WERI-Rb-1 (cell line): ENCODE measurements around the gene INSR.

ENCODE experiments used
- DNase-seq: peaks from one replicate; pipeline ENCODE4 v3.0.0-alpha.2; 2020
- H3K27ac ChIP-seq: fragments of 250-450 bp; sonication (Bioruptor Pico); 2 replicates; pipeline ENCODE4 v1.5.1; 2020; ENCODE audit warnings: mild to moderate bottlenecking, moderate library complexity
- H3K27me3 ChIP-seq: fragments of 250-450 bp; sonication (Bioruptor Pico); 2 replicates; pipeline ENCODE4 v1.5.1; 2021; ENCODE audit warnings: mild to moderate bottlenecking, low read depth, moderate library complexity; ENCODE audit not compliant: insufficient read depth, severe bottlenecking
- H3K36me3 ChIP-seq: fragments of 250-450 bp; sonication (Bioruptor Pico); 2 replicates; pipeline ENCODE4 v1.5.1; 2020; ENCODE audit warnings: mild to moderate bottlenecking, moderate library complexity
- H3K4me3 ChIP-seq: 2 replicates; pipeline ENCODE4 v1.5.1; 2011; ENCODE audit warnings: low read depth, mild to moderate bottlenecking, control low read depth, low read length
- H3K9me3 ChIP-seq: fragments of 250-450 bp; sonication (Bioruptor Pico); 2 replicates; pipeline ENCODE4 v1.5.1; 2021; ENCODE audit warnings: mild to moderate bottlenecking, moderate library complexity; ENCODE audit not compliant: severe bottlenecking
- CTCF ChIP-seq: IDR thresholded peaks from 2 replicates; pipeline ENCODE4 v1.5.1; 2011; ENCODE audit warnings: low read depth, mild to moderate bottlenecking, control low read depth, inconsistent platforms, low read length

INSR gene

GRCh38 chr19:7246601-7247000 lies 47.6 kb downstream of the INSR start:
- H3K9me3 ChIP-seq, result peaks cover 4% of the 10 kb centered on the region
- no peaks in the 10 kb centered on the region for H3K36me3 ChIP-seq
- H3K27me3 ChIP-seq, result no peaks in the 10 kb centered on the region
- H3K4me3 ChIP-seq, result no peak overlapping the region
- TF ChIP-seq CTCF, result no peak
- DNase-seq, result no peak
- H3K27ac ChIP-seq, result no peak overlapping the region

GRCh38 chr19:7242601-7243258 lies 51.5 kb downstream of the INSR start:
- H3K27me3 ChIP-seq, result no peaks in the 10 kb centered on the region
- H3K36me3 ChIP-seq, result no peaks in the 10 kb centered on the region
- H3K4me3 ChIP-seq, result no peak overlapping the region
- DNase-seq, result no peak
- no peak for TF ChIP-seq CTCF
- H3K27ac ChIP-seq, result no peak overlapping the region
- peaks cover 9% of the 10 kb centered on the region for H3K9me3 ChIP-seq

- TF ChIP-seq CTCF, result no peak
- no peaks in the 10 kb centered on the region for H3K27me3 ChIP-seq
- no peaks in the 10 kb centered on the region for H3K36me3 ChIP-seq
- H3K4me3 ChIP-seq, result no peak overlapping the region
- no peak overlapping the region for H3K27ac ChIP-seq
- H3K9me3 ChIP-seq, result peaks cover 5% of the 10 kb centered on the region
- DNase-seq, result no peak
Observed at GRCh38 chr19:7238051-7238450, 56.2 kb downstream of the INSR start.

- no peak for DNase-seq
- Histone ChIP-seq H3K9me3 (peaks cover 5% of the 10 kb centered on the region), H3K4me3 (no peak overlapping the region), H3K27ac (no peak overlapping the region), H3K36me3 (no peaks in the 10 kb centered on the region), H3K27me3 (no peaks in the 10 kb centered on the region)
- no peak for TF ChIP-seq CTCF
Observed at GRCh38 chr19:7236153-7236552, 58.1 kb downstream of the INSR start.

- no peak overlapping the region for H3K27ac ChIP-seq
- no peaks in the 10 kb centered on the region for H3K9me3 ChIP-seq
- no peak for DNase-seq
- TF ChIP-seq CTCF, result no peak
- H3K36me3 ChIP-seq, result no peaks in the 10 kb centered on the region
- H3K27me3 ChIP-seq, result no peaks in the 10 kb centered on the region
- no peak overlapping the region for H3K4me3 ChIP-seq
Observed at GRCh38 chr19:7230826-7231225, 63.4 kb downstream of the INSR start.

GRCh38 chr19:7229735-7230134 lies 64.5 kb downstream of the INSR start:
- Histone ChIP-seq H3K4me3 (no peak overlapping the region), H3K27ac (no peak overlapping the region), H3K36me3 (no peaks in the 10 kb centered on the region), H3K27me3 (no peaks in the 10 kb centered on the region), H3K9me3 (no peaks in the 10 kb centered on the region)
- no peak for DNase-seq
- no peak for TF ChIP-seq CTCF
